Renal pelvis (tissue), 4 donors: ENCODE results near the gene BRSK1. TPM values are rescaled to one million over a fixed set of nuclear protein-coding genes. Genes with fewer than 3 reads are reported as not detected.
A peak's percentile ranks its signal among the peaks of the same experiment; 100 is the strongest.
"Not testable (repeated sequence)": the region's sequence is repeated elsewhere in the genome, so short reads cannot be mapped to it uniquely, and the experiment has no call there.

Experiments
- DNase-seq: peaks from one replicate; pipeline ENCODE4 v3.0.0-alpha.2; 2013
- polyA plus RNA-seq, 3 donors: library from polyadenylated mRNA; unstranded; fragments of 120-200 nt; gene quantifications; one replicate each; pipeline ENCODE4 v1.2.1, GENCODE V29; 2013; ENCODE audit not compliant: insufficient read length in 3 of 3

BRSK1 gene
- polyA plus RNA-seq, 3 donors = 11.5 to 18.7 (median 16.5) TPM

GRCh38 chr19:55322204-55322885 is 38.5 kb downstream of the BRSK1 start:
- DNase-seq = no peak

GRCh38 chr19:55324662-55325061 is 40.9 kb downstream of the BRSK1 start:
- no peak for DNase-seq

DNA sequence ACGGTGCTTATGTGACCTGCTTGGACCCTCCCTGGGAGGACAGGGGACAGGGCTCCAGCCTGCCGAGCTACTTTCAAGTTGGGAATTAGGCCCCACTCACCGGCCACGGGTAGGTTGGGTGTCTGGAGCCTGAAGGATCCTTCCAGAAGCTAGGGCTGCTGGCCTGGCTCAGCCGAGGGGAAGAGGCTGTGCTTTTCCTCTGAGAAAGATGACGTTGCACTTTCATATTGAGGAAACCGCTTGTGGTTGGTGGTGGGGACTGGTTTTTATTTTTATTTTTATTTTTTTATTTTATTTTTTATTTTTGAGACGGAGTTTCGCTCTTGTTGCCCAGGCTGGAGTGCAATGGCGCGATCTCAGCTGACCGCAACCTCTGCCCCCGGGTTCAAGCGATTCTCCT is 41.4 kb downstream of the BRSK1 start, which contains the start of gene TMEM150B:
Gene TMEM150B (minus strand): TSS at position 170 of the 400 bp plus-strand sequence. CDS start 4,305 bp downstream, outside the sequence.
- DNase-seq = no peak

GRCh38 chr19:55328774-55329318 is 45.0 kb downstream of the BRSK1 start:
- DNase-seq = not testable (repeated sequence)

DNA sequence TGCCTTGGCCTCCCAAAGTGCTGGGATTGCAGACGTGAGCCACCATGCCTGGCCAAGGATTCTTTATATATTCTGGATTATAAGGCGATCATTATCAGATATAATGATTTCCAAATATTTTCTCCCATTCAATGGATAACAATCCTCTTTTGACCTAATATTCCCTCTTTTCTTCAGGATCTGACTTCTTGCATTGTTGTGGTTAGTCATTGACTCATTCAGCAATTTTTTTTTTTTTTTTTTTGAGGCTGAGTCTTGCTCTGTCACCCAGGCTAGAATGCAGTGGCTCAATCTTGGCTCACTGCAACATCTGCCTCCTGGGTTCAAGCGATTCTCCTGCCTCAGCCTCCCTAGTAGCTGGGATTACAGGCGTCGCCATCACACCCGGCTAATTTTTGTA is 46.0 kb downstream of the BRSK1 start:
- not testable (repeated sequence) for DNase-seq

- no peak for DNase-seq
Measured at GRCh38 chr19:55333870-55334269, 50.1 kb downstream of the BRSK1 start.

DNA sequence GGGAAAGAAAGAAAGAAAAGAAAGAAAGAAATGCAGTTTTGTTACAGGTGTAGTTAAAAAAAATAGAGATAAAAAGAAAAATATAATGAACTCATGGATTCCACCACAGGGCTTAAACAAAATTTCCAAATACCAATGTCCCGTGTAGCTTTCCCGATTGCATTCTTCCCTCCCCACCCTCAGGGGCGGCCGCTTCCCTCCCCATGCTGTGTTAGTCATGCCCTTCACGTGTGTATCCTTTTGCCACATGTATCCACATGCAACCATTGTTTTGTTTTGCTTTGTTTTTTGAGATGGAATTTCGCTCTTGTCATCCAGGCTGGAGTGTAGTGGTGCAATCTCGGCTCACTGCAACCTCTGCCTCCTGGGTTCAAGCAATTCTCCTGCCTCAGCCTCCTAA is 52.3 kb downstream of the BRSK1 start:
- no peak for DNase-seq

GRCh38 chr19:55339105-55339888 is 55.5 kb downstream of the BRSK1 start, which contains the start of gene KMT5C:
Gene KMT5C, plus strand, starts transcription at chr19:55339876. Its CDS starts 2,061 bp downstream, at chr19:55341937.
- DNase-seq = peak; percentile 100

GRCh38 chr19:55339889-55340783 is 56.3 kb downstream of the BRSK1 start:
- no peak for DNase-seq

DNA sequence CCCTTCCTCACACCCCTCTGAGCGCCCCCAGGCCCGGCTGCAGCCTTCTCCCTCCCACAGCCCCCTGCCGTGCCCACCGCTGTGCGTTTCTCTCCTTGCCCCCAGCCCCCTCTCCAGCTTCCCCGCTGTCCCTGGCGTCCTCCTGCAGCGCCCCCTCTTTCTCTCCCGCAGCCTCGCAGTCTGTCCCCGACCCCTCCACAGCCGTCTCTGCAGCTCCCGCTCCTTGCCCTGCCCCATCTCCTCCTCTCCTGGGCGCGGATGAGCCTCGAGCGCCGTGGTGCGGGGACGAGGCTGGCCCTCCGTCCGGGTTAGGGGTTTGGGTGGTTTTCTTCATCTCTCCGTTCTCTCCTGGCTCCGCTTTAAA is 57.0 kb downstream of the BRSK1 start:
- DNase-seq = no peak

- peak; percentile 65 for DNase-seq
Measured at GRCh38 chr19:55341171-55341588, 57.4 kb downstream of the BRSK1 start.

GRCh38 chr19:55341595-55342531 is 58.1 kb downstream of the BRSK1 start:
- DNase-seq = no peak

DNA sequence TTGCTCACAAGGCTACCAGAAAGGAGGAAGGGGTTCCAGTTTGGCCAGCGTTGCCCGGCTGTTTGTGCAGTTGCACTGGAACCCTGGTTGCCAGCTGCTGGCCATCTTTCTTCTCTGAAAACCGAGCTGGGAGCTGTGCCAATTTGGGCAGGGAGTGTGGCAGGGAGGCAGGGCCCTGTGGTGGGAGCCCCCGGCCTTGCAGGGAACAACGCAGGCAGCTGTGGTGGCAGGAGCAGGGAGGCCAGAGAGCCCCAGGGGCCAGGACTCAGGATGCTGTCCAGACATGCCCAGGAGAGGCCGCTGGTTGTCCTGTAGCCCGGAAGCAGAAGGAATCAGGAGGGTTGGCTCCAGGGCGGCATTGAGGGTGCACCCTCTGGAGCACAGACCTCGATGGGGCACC is 60.6 kb downstream of the BRSK1 start:
- DNase-seq = no peak

GRCh38 chr19:55345101-55345817 is 61.5 kb downstream of the BRSK1 start:
- DNase-seq = no peak

DNA sequence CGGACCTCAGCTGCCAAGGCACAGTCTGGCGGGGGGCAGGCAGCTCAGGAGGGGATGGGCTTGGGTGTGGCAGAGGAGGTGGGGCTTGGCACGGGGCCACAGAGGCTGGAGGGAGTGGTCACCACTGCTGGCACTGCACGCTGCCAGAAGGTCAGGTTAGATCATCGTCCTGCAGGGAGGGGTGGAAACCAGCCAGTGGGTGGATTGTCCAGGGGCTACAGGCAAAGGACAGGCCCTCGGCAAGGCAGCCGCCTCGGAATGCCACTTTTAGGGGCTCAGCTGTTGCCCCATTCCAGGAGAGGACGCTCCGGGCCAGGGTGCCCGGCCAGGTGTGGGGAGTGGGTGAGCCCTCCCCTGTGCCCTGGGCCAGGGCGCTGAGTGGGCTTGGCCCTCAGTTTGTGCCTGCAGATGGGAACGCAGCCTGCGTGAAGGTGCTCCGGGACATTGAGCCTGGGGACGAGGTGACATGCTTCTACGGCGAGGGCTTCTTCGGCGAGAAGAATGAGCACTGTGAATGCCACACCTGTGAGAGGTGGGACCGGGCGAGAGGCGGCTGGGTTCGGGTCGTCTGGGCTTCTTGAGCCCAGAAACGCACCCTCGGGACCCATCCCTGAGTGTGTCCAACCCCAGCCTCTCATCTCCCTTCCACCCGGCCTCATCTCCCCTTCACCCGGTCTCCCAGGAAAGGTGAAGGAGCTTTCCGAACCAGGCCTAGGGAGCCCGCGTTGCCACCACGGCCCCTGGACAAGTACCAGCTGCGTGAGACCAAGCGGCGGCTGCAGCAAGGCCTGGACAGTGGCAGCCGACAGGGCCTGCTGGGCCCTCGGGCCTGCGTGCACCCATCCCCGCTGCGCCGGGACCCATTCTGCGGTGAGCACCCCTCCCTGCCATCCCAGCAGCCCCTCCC is 62.3 kb downstream of the BRSK1 start:
- no peak for DNase-seq

DNA sequence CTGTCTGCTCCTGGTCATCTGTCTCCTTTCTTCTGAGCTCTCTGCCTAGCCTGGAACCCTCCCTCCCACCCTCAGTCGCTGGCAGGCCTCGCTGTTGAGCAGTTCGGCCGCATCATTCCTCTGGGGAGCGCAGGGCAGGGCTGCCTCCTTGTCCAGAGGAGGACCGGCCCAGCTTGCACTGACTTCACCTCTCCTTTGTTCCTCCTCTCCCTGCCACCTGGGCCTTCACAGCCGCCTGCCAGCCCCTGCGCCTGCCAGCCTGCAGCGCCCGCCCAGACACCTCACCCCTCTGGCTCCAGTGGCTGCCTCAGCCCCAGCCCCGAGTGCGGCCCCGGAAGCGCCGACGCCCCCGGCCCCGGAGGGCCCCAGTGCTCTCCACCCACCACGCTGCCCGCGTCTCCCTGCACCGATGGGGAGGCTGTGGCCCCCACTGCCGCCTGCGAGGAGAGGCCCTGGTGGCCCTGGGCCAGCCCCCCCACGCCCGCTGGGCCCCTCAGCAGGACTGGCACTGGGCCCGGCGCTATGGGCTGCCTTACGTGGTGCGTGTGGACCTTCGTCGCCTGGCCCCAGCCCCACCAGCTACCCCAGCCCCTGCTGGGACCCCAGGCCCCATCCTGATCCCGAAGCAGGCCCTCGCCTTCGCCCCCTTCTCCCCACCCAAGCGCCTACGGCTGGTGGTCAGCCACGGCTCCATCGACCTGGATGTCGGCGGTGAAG is 63.1 kb downstream of the BRSK1 start:
- no peak for DNase-seq

DNA sequence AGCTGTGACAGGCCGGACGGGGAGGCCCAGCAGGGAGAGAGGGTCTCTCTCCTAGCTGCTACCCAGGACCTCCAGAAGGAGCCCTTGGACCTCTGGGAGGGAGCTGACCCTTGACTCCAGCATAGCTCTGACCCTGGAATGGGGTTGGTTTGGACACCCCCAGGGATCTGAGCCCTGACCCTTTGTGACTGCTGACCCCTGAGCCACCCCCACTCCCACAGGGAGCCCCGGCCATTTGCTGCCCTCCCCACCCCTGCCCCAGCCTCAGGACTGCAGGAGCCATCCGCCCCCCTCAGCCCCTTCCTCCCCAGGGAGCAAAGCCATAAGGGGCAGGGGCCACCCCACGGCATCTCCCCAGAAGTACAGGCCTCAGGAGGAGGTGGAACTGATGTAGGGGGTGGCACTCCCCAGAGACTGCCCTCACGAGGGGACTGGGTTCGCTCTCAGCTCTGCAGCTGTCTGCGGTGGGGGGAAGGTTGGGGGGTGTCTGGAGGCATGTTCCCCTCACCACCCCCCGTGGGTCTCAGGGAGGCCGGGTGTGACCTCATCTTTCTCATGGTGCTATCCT is 63.7 kb downstream of the BRSK1 start:
- DNase-seq = no peak
